CD1c-positive myeloid dendritic cell (primary cell): ENCODE results near the gene BLACAT1.

Source experiments
- DNase-seq: peaks from one replicate; pipeline ENCODE4 v3.0.0-alpha.2; 2016; ENCODE audit errors: extremely low spot score

BLACAT1 gene

GRCh38 chr1:205456868-205457745, 1.3 kb upstream of the BLACAT1 start:
- no peak for DNase-seq

- DNase-seq = no peak
Measured at GRCh38 chr1:205456383-205456867, 580 bp upstream of the BLACAT1 start.

GRCh38 chr1:205454903-205455335, 926 bp downstream of the BLACAT1 start:
- no peak for DNase-seq

GRCh38 chr1:205453466-205453865, 2.4 kb downstream of the BLACAT1 start:
- no peak for DNase-seq

GRCh38 chr1:205452933-205453332, 2.9 kb downstream of the BLACAT1 start:
- no peak for DNase-seq

- DNase-seq = no peak
Measured at GRCh38 chr1:205452364-205452763, 3.5 kb downstream of the BLACAT1 start.

- DNase-seq = no peak
Measured at GRCh38 chr1:205451759-205452164, 4.1 kb downstream of the BLACAT1 start.

GRCh38 chr1:205451202-205451601, 4.6 kb downstream of the BLACAT1 start:
- DNase-seq = no peak

GRCh38 chr1:205450448-205450847, 5.4 kb downstream of the BLACAT1 start:
- no peak for DNase-seq

GRCh38 chr1:205449750-205450443, 5.9 kb downstream of the BLACAT1 start:
- no peak for DNase-seq

GRCh38 chr1:205449254-205449749, 6.5 kb downstream of the BLACAT1 start:
- DNase-seq = no peak

- no peak for DNase-seq
Measured at GRCh38 chr1:205448540-205449253, 7.1 kb downstream of the BLACAT1 start.

- DNase-seq = no peak
Measured at GRCh38 chr1:205447457-205448341, 8.1 kb downstream of the BLACAT1 start.

GRCh38 chr1:205446828-205447227, 9.0 kb downstream of the BLACAT1 start:
- DNase-seq = no peak

- DNase-seq = no peak
Measured at GRCh38 chr1:205445646-205445935, 10.3 kb downstream of the BLACAT1 start.

- DNase-seq = no peak
Measured at GRCh38 chr1:205444931-205445645, 10.8 kb downstream of the BLACAT1 start.

- no peak for DNase-seq
Measured at GRCh38 chr1:205444300-205444930, 11.4 kb downstream of the BLACAT1 start.

- no peak for DNase-seq
Measured at GRCh38 chr1:205443585-205444299, 12.1 kb downstream of the BLACAT1 start.

- DNase-seq = no peak
Measured at GRCh38 chr1:205442051-205442725, 13.7 kb downstream of the BLACAT1 start.
